ENCODE results near the gene TRPC4.
A peak's percentile ranks its signal among the peaks of the same experiment; 100 is the strongest.

The TRPC4 gene

DNA sequence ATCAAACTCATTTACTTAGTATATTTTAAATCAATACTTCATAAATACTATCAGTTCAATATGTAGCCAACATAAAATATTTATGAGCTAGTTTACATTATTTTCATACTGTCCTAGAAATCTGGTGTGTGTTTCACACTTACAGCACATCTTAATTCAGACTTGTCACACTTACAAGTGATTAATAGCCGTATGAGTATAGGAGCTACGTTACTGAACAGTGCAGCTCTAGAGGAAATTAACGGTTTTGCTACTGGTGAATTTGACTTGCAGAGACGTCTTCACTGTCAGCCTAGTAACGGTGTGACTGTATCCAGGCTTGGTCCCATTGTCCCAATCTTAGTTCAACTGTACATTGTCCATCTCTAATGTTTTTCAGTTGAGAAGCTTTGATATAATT is 237.3 kb downstream of the TRPC4 start:
- no peak for TF ChIP-seq TAF1 (IDR thresholded peaks at IDR 0.05; ENCODE audit: low read depth)
- no peak for TF ChIP-seq FOXM1 (IDR thresholded peaks at IDR 0.05; ENCODE audit: borderline replicate concordance, low read depth)
- TF ChIP-seq, protein P1, sequence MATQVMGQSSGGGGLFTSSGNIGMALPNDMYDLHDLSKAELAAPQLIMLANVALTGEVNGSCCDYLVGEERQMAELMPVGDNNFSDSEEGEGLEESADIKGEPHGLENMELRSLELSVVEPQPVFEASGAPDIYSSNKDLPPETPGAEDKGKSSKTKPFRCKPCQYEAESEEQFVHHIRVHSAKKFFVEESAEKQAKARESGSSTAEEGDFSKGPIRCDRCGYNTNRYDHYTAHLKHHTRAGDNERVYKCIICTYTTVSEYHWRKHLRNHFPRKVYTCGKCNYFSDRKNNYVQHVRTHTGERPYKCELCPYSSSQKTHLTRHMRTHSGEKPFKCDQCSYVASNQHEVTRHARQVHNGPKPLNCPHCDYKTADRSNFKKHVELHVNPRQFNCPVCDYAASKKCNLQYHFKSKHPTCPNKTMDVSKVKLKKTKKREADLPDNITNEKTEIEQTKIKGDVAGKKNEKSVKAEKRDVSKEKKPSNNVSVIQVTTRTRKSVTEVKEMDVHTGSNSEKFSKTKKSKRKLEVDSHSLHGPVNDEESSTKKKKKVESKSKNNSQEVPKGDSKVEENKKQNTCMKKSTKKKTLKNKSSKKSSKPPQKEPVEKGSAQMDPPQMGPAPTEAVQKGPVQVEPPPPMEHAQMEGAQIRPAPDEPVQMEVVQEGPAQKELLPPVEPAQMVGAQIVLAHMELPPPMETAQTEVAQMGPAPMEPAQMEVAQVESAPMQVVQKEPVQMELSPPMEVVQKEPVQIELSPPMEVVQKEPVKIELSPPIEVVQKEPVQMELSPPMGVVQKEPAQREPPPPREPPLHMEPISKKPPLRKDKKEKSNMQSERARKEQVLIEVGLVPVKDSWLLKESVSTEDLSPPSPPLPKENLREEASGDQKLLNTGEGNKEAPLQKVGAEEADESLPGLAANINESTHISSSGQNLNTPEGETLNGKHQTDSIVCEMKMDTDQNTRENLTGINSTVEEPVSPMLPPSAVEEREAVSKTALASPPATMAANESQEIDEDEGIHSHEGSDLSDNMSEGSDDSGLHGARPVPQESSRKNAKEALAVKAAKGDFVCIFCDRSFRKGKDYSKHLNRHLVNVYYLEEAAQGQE (IDR thresholded peaks at IDR 0.05; ENCODE audit: low read depth) = no peak
- no peak for TF ChIP-seq EP300 (IDR thresholded peaks at IDR 0.05; ENCODE audit: borderline replicate concordance)
- TF ChIP-seq NFIC (IDR thresholded peaks at IDR 0.05) = no peak
- no peak for TF ChIP-seq EGR1 (IDR thresholded peaks at IDR 0.05)
- TF ChIP-seq, protein P2, sequence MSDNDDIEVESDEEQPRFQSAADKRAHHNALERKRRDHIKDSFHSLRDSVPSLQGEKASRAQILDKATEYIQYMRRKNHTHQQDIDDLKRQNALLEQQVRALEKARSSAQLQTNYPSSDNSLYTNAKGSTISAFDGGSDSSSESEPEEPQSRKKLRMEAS (IDR thresholded peaks at IDR 0.05) = no peak
- TF ChIP-seq, protein P3, sequence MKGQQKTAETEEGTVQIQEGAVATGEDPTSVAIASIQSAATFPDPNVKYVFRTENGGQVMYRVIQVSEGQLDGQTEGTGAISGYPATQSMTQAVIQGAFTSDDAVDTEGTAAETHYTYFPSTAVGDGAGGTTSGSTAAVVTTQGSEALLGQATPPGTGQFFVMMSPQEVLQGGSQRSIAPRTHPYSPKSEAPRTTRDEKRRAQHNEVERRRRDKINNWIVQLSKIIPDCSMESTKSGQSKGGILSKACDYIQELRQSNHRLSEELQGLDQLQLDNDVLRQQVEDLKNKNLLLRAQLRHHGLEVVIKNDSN (IDR thresholded peaks at IDR 0.05) = no peak
- no peak for TF ChIP-seq YY1 (IDR thresholded peaks at IDR 0.05; ENCODE audit: low read depth)
- TF ChIP-seq CREB1 (IDR thresholded peaks at IDR 0.05; ENCODE audit: low read depth) = no peak
- TF ChIP-seq TEAD4 (IDR thresholded peaks at IDR 0.05) = no peak
- no peak for TF ChIP-seq ZBTB7A (IDR thresholded peaks at IDR 0.05; ENCODE audit: low read depth)
- no peak for TF ChIP-seq RAD21 (IDR thresholded peaks at IDR 0.05; ENCODE audit: low read depth)
- TF ChIP-seq CEBPB (IDR thresholded peaks at IDR 0.05) = no peak
- TF ChIP-seq TCF12 (IDR thresholded peaks at IDR 0.05; ENCODE audit: low read depth) = no peak

DNA sequence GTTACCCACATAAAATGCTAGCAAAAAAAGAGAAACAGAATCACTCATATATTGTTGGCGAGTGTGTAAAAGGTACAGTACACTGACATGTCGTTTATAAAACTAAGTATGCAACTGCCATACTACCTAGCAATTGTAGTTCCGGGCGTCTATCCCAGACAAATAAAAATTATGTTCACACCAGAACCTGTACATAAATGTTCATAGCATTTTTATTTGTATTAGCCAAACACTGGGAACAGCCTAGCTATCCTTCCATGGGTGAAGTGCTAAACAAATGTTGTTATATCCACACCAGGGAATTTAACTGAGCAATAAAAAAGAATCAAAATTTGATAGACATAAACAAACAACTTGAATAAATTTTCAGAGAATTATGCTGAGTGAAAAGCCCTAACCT is 242.1 kb downstream of the TRPC4 start:
- TF ChIP-seq, protein P1 (IDR thresholded peaks at IDR 0.05; ENCODE audit: low read depth) = no peak
- TF ChIP-seq, protein P3 (IDR thresholded peaks at IDR 0.05) = no peak
- TF ChIP-seq CREB1 (IDR thresholded peaks at IDR 0.05; ENCODE audit: low read depth) (no peak), EGR1 (IDR thresholded peaks at IDR 0.05) (no peak), RAD21 (IDR thresholded peaks at IDR 0.05; ENCODE audit: low read depth) (no peak), CEBPB (IDR thresholded peaks at IDR 0.05) (no peak), YY1 (IDR thresholded peaks at IDR 0.05; ENCODE audit: low read depth) (no peak), TAF1 (IDR thresholded peaks at IDR 0.05; ENCODE audit: low read depth) (no peak), TCF12 (IDR thresholded peaks at IDR 0.05; ENCODE audit: low read depth) (no peak), TEAD4 (IDR thresholded peaks at IDR 0.05) (no peak), EP300 (IDR thresholded peaks at IDR 0.05; ENCODE audit: borderline replicate concordance) (no peak)

DNA sequence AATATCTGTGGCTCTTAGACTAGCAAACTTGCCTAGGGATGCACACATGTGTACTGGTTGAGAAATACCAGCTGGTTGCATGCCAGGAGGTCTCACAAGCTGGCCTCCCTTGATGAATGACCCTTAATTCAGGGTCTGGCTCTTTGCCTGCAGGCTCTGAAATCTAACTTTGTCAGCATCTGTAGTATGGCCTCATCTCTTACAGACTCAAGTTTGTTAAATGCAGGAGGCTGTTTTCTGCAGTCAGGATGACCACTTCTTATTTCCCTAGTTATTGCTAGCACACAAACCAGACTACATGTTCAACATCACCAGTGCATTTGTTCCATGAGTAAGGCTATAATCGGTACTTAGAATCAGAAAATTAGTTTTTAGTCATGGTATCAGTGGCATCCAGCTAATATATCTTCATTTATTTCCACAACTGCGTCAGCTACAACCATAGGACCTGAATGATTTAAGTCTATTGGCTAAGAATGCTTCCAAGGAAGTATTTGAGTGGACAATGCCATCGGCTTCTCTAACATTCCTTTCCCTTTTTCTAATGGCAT is 247.7 kb downstream of the TRPC4 start:
- no peak for TF ChIP-seq RAD21 (IDR thresholded peaks at IDR 0.05; ENCODE audit: low read depth)
- no peak for TF ChIP-seq FOXM1 (IDR thresholded peaks at IDR 0.05; ENCODE audit: borderline replicate concordance, low read depth)
- no peak for TF ChIP-seq TCF12 (IDR thresholded peaks at IDR 0.05; ENCODE audit: low read depth)
- TF ChIP-seq, protein P2 (IDR thresholded peaks at IDR 0.05) = no peak
- TF ChIP-seq ZBTB7A (IDR thresholded peaks at IDR 0.05; ENCODE audit: low read depth) = no peak

DNA sequence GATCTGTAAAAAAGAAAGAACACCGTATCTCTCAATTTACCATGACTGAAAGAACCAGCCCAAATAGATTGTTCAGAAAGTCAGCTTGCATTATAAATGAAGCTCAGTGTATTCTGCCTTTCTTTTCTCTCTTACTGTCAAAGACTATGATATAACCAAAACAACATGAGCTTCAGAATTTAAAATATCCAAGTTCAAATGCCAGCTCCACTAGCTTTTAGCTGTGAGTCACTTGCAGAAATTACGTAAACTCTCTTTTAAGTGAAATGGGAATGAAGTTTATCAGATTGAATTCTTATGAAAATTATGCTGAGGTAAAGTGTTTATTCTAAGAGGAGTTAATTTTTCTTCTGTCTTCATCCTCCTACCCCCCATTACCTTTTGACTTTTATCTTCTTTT is 251.0 kb downstream of the TRPC4 start:
- TF ChIP-seq TCF12 (IDR thresholded peaks at IDR 0.05; ENCODE audit: low read depth) = no peak
- TF ChIP-seq RAD21 (IDR thresholded peaks at IDR 0.05; ENCODE audit: low read depth) = no peak

DNA sequence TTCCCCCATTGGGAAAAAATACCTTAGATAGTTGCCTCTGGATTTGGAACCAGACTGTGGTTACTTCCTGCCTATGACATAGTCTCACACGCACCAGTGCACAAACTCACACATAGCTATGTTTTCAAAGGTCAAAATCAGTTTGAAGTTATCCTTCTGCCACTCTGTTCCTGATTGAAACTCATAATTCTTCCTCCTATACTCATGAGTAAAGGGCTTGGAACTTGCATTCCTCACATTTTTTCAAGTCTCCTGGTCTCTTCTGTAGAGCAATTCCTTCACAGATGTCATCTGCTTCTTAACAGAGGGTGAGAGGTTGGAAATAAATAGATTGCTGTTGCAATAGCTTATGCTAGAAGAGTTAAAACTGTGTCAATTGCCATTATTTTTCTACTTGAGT is 252.4 kb downstream of the TRPC4 start:
- TF ChIP-seq NFIC (IDR thresholded peaks at IDR 0.05) (peak; percentile 32), FOXM1 (IDR thresholded peaks at IDR 0.05; ENCODE audit: borderline replicate concordance, low read depth) (peak; percentile 45; the same call in 1 of the 2 replicates), TEAD4 (IDR thresholded peaks at IDR 0.05) (peak; percentile 91), EGR1 (IDR thresholded peaks at IDR 0.05) (no peak), TCF12 (IDR thresholded peaks at IDR 0.05; ENCODE audit: low read depth) (peak; percentile 72)

DNA sequence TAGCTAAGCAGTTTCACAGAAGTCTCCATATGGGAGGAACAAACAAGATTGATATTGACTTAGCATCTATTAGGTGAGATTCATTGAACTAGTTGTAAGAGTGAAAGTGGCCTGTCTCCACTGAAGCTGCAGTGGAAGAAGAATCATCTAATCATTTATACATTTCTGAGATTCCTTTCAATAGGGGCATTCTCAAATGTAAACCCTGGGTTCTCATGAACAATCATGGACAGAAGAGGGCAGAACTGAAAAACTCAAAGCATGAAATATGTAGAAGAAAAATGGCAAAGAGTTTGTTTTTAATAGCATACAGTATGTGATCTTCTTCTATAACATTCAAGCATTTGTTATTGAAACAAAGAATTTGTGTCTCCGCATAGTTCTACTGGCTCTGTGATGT is 253.4 kb downstream of the TRPC4 start:
- no peak for TF ChIP-seq FOXM1 (IDR thresholded peaks at IDR 0.05; ENCODE audit: borderline replicate concordance, low read depth)
- TF ChIP-seq, protein P3 (IDR thresholded peaks at IDR 0.05) = no peak
- TF ChIP-seq, protein P2 (IDR thresholded peaks at IDR 0.05) = no peak
